Inflammatory macrophage treated with lipopolysaccharide for 1 hour (primary cell): ENCODE results near the gene RPL14.

Experiments
- DNase-seq, 2 donors: peaks; one replicate each; pipeline ENCODE4 v3.0.0-alpha.2; 2020 to 2022

The RPL14 gene

DNA sequence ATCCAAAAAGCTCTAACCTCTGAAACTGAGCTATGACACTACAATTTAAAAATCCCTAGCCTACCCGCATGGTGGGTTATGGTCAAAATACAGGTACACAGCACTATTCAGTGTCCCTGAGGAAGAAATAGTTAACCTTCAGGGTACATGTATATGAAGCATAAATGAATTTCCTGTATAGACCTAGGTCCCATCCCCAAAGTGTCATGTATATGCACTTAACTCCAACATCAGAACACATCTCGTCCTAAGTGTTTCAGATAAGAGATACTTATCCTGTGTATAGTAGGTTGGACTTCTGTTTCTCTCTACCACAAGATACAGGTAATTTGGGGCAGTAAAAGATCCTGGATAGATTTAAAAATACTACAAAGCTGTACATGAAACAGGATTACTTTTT is 6.4 kb downstream of the RPL14 start:
- no peak for DNase-seq

GRCh38 chr3:40464339-40465110 is 7.4 kb downstream of the RPL14 start:
- DNase-seq = no peak

DNA sequence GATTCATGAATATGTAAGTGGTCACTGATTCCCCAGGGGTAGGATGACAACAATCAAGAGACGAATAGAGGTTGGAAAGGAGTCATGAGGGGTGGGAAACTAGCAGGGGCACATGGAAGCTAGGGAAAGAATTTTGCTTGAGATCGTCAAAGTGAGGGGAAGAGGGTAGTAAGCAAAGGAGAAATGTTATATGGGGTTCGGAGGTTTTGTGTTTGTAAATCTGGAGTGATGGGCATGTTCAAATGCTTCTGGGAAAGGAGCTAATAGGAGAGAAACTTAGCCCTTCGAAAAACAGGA is 7.9 kb downstream of the RPL14 start:
- no peak for DNase-seq

GRCh38 chr3:40465456-40465855 is 8.3 kb downstream of the RPL14 start:
- no peak for DNase-seq

- DNase-seq = no peak
Measured at GRCh38 chr3:40468018-40468417, 10.9 kb downstream of the RPL14 start.

GRCh38 chr3:40470701-40471100 is 13.6 kb downstream of the RPL14 start:
- DNase-seq = no peak

DNA sequence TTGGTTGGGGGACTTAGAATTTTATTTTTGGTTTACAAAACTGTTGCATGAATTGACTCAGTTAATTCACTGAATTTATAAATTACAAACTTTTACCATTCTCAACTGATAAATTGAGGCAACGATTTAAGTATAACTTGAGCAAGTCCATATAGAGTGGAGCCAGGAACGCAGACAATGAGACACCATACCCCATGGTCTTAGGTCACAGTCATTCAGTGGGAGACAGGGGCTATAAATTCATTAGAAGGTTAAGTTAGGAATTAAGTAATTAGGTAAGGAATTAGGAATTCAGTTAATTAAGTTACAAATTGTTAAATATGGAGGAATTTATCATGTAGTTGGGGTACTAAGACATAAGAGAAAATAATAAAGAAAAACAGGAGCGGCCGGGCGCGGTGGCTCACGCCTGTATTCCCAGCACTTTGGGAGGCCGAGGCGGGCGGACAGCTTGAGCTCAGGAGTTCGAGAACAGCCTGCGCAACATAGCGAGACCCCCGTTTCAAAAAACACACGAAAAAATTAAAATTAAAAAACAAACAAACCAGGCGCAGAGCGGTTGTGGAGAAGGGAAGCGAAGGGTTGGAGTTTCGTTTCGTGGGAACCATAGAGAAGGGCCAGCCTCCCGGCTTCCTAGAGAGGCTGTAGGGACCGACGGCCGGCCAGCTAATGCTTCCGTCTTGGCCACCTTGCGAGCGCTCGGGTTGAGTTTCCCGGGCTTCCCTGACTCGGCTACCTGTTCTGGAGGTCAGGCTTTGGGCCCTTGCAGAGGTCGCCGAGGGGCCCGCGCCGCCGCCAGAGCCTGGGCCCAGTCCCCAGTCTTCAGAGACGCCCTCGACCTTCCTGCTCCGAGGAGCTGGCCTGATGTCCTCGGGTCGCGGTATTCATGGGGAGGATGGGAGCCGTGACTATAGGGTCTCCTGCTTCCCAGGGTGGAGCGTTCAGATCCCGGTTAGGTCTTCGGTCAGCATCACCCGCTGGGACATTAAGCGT is 19.6 kb downstream of the RPL14 start, which contains the start of gene ZNF619:
ZNF619 (plus strand) TSS at position 645 of the 993 bp plus-strand sequence. CDS start 858 bp downstream, outside the sequence.
- peak; percentile 68 to 89 for DNase-seq

- peak; percentile 23 to 37 for DNase-seq
Measured at GRCh38 chr3:40477666-40478065, 20.5 kb downstream of the RPL14 start.

- no peak for DNase-seq
Measured at GRCh38 chr3:40487172-40487571, 30.0 kb downstream of the RPL14 start.

GRCh38 chr3:40490916-40491315 is 33.8 kb downstream of the RPL14 start:
- no peak for DNase-seq

DNA sequence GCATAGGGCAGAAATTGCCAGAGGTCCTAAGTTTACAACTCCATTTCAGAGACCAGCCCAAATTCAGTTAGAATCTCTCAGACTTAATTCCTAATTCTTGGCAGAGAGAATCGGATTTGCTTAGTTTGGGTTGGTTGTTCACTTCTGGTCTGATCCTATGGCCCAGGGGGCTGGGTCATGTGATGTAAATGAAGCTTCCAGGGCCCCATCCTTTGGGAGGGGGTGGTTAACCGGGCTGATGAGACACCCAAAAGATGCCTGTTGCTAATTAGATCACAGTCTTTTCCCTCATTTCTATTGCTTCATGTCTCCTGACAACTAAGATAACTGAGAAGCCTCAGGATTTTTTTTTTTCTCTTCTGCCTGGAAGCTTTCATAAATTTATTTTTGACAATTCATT is 37.6 kb downstream of the RPL14 start:
- no peak for DNase-seq

GRCh38 chr3:40497288-40497687 is 40.1 kb downstream of the RPL14 start:
- DNase-seq = no peak

DNA sequence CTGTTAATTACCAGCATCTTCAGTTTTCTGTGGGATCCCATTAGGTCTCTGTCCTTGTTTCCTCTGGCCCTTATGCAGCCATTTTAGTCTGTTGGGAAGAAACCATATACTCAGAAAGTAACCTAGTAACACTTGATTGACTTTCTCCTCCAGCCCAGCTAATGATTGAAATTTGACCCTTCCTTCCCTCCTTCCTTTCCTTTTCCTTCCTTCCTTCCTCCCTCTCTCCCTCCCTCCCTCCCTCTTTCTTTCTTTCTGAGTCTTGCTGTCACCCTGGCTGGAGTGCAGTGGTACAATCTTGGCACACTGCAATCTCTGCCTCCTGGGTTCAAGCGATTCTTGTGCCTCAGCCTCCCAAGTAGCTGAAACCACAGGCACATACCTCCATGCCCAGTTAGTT is 42.8 kb downstream of the RPL14 start:
- DNase-seq = no peak

- DNase-seq = no peak
Measured at GRCh38 chr3:40502034-40502433, 44.9 kb downstream of the RPL14 start.

DNA sequence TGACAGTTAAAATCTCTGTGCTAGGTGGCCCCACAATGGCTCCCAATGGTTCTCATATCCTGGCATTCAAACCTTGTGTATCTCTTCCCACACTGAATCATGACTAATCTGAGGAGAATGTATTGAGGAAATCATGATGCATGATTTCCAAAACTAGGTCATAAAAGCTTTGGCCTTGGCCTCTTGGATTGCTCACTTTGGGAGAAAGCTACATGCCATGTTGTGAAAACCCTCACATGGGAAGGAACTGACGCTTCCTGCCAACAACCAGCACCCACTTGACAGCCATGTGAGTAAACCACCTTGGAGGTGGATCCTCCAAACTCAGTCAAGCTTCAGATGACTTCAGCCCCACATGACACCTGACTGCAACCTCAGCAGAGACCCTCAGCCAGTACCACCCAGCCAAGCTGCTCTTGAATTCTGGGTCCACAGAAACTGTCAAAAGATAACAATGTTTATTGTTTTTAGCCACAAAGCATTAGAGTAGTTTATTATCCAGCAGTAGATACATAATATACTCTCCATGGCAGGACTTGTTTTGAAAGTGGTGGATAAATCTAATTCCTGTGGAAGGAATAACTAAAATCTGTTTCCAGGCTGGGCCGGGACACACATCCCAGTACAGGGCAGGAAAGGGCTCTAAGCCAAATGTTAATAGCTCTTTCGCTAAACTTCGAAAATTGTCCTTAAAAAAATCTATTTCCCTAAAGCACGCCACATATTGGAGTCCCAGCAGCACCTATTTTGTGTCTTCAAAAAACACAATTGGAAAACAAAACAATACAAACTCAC is 47.7 kb downstream of the RPL14 start:
- peak; percentile 57 to 96 for DNase-seq

DNA sequence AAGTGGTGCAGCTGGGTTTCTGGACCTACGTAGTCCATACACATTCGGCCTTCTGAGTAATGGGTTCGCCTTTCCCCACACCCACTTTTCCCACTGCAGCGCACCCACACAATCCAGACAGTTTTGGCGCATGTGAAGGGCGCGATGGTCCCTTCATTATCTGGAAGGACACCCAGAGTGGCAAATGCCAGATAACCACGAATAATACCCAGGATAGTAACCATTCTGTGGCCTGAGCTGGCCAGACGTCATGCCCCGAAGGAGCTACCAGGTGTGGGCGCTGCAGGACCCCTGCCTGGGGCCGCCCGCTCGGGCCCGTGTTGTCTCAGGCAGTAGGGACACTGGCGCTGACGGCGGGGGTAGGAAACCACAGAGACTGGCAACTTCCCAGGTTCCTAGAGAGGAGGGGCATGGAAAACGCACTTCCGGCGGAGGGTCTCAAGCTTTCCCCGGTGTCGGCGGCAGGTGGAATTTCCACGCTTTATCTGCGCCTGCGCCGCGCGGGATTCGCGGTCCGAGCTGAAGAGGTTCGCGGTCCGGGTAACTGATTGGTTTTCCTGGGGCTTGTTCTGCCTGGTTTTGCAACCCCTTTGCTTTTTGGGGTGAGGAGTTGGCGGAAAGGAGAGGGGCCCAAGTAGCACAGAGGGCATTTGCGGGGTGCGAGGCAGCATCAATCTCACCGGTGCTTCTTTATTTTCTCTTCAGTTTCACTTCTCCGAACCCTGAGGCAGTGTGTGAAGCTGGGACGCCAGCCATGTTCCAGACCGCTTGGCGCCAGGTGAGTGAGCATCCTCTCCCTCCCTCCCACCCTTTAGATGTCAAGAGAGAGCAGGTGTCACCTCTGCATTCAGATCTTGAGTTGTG is 48.7 kb downstream of the RPL14 start, which contains the start of gene ZNF620:
ZNF620 (plus strand) TSS at position 441 of the 864 bp plus-strand sequence; CDS start at position 755, 314 bp downstream.
- peak; percentile 45 to 56 for DNase-seq

GRCh38 chr3:40511031-40511718 is 54.0 kb downstream of the RPL14 start:
- peak in 1 of 2 donors; percentile 17 for DNase-seq

- DNase-seq = no peak
Measured at GRCh38 chr3:40516201-40516600, 59.1 kb downstream of the RPL14 start.

- DNase-seq = no peak
Measured at GRCh38 chr3:40518067-40518466, 60.9 kb downstream of the RPL14 start.
